GM04504 (cell line): ENCODE results near the gene KCNA5.

Experiments used
- DNase-seq: peaks from one replicate; pipeline ENCODE4 v3.0.0-alpha.2; 2012; ENCODE audit warnings: low read depth

Gene KCNA5

GRCh38 chr12:5027046-5027821 lies 16.4 kb upstream of the KCNA5 start:
- DNase-seq, result no peak

GRCh38 chr12:5030066-5030465 lies 13.6 kb upstream of the KCNA5 start:
- DNase-seq, result no peak

GRCh38 chr12:5031242-5031641 lies 12.4 kb upstream of the KCNA5 start:
- no peak for DNase-seq

- no peak for DNase-seq
Observed at GRCh38 chr12:5031958-5032357, 11.7 kb upstream of the KCNA5 start.

GRCh38 chr12:5032821-5033220 lies 10.9 kb upstream of the KCNA5 start:
- DNase-seq, result no peak

- no peak for DNase-seq
Observed at GRCh38 chr12:5033883-5034282, 9.8 kb upstream of the KCNA5 start.

- no peak for DNase-seq
Observed at GRCh38 chr12:5034603-5035002, 9.1 kb upstream of the KCNA5 start.

- DNase-seq, result no peak
Observed at GRCh38 chr12:5035618-5036017, 8.1 kb upstream of the KCNA5 start.

- DNase-seq, result no peak
Observed at GRCh38 chr12:5036031-5036430, 7.6 kb upstream of the KCNA5 start.

- DNase-seq, result no peak
Observed at GRCh38 chr12:5037795-5038357, 5.8 kb upstream of the KCNA5 start.

- DNase-seq, result no peak
Observed at GRCh38 chr12:5038781-5039311, 4.8 kb upstream of the KCNA5 start.

- DNase-seq, result no peak
Observed at GRCh38 chr12:5039815-5040214, 3.9 kb upstream of the KCNA5 start.

- DNase-seq, result no peak
Observed at GRCh38 chr12:5040368-5040767, 3.3 kb upstream of the KCNA5 start.

- DNase-seq, result no peak
Observed at GRCh38 chr12:5044420-5045295, 979 bp downstream of the KCNA5 start.

GRCh38 chr12:5047094-5047493 lies 3.4 kb downstream of the KCNA5 start:
- DNase-seq, result no peak

- DNase-seq, result no peak
Observed at GRCh38 chr12:5047729-5048128, 4.0 kb downstream of the KCNA5 start.

GRCh38 chr12:5050542-5050941 lies 6.9 kb downstream of the KCNA5 start:
- DNase-seq, result no peak

GRCh38 chr12:5051334-5051733 lies 7.7 kb downstream of the KCNA5 start:
- DNase-seq, result no peak

GRCh38 chr12:5051913-5052312 lies 8.2 kb downstream of the KCNA5 start:
- no peak for DNase-seq

GRCh38 chr12:5052348-5052747 lies 8.7 kb downstream of the KCNA5 start:
- no peak for DNase-seq

GRCh38 chr12:5059358-5059757 lies 15.7 kb downstream of the KCNA5 start:
- no peak for DNase-seq

GRCh38 chr12:5060958-5061357 lies 17.3 kb downstream of the KCNA5 start:
- DNase-seq, result no peak

- no peak for DNase-seq
Observed at GRCh38 chr12:5063149-5063548, 19.5 kb downstream of the KCNA5 start.
